Bronchial epithelial cell (primary cell): ENCODE data around the gene KCNMB2. TPM values are rescaled to one million over a fixed set of nuclear protein-coding genes. Genes with fewer than 3 reads are reported as not detected.

Source experiments
- DNase-seq: peaks from one replicate; pipeline ENCODE4 v3.0.0-alpha.2; 2010; ENCODE audit warnings: low read depth
- FAIRE-seq: peaks from 2 replicates; lab custom pipeline; 2011; peaks lifted over from hg19 to GRCh38; lab: Jason Lieb, UNC
- H3K27me3 ChIP-seq: 2 replicates; pipeline ENCODE4 v1.5.1; 2011; ENCODE audit warnings: low read length; ENCODE audit not compliant: control insufficient read depth, insufficient read depth
- H3K36me3 ChIP-seq: 2 replicates; pipeline ENCODE4 v1.5.1; 2011; ENCODE audit warnings: low read length; ENCODE audit not compliant: control insufficient read depth, insufficient read depth
- H3K4me3 ChIP-seq: 2 replicates; pipeline ENCODE4 v1.5.1; 2011; ENCODE audit warnings: mild to moderate bottlenecking, low read depth, low read length, control low read depth
- CTCF ChIP-seq: IDR thresholded peaks from 2 replicates; pipeline ENCODE4 v1.5.1; 2011; ENCODE audit warnings: mild to moderate bottlenecking, moderate library complexity, low read length, control low read depth, inconsistent platforms; ENCODE audit not compliant: insufficient read depth, severe bottlenecking
- total RNA-seq: library from RNA; depleted of rRNA; stranded (reverse); fragments of >200 nt; gene quantifications from 2 replicates; pipeline ENCODE4 v1.2.1, GENCODE V29; 2014

KCNMB2 gene
- total RNA-seq, 1 donor from 2014 or later: not detected

- FAIRE-seq: no peak
- Histone ChIP-seq H3K4me3 (no peak overlapping the region), H3K36me3 (no peaks in the 10 kb centered on the region), H3K27me3 (no peaks in the 10 kb centered on the region)
- TF ChIP-seq CTCF: no peak
- no peak for DNase-seq
Observed at GRCh38 chr3:178699364-178699763, 163.1 kb downstream of the KCNMB2 start.

- FAIRE-seq (no peak), DNase-seq (no peak)
- Histone ChIP-seq H3K4me3 (no peak overlapping the region), H3K27me3 (no peaks in the 10 kb centered on the region), H3K36me3 (no peaks in the 10 kb centered on the region)
- TF ChIP-seq CTCF: no peak
Observed at GRCh38 chr3:178699810-178700209, 163.6 kb downstream of the KCNMB2 start.

- DNase-seq (peak; percentile 97), FAIRE-seq (no peak)
- Histone ChIP-seq H3K36me3 (no peaks in the 10 kb centered on the region), H3K4me3 (no peak overlapping the region), H3K27me3 (no peaks in the 10 kb centered on the region)
- peak; percentile 39 for TF ChIP-seq CTCF
Observed at GRCh38 chr3:178703268-178703975, 167.2 kb downstream of the KCNMB2 start.

GRCh38 chr3:178705925-178706324 lies 169.7 kb downstream of the KCNMB2 start:
- Histone ChIP-seq H3K36me3 (no peaks in the 10 kb centered on the region), H3K27me3 (no peaks in the 10 kb centered on the region), H3K4me3 (no peak overlapping the region)
- FAIRE-seq (peak; percentile 90), DNase-seq (peak; percentile 100)
- TF ChIP-seq CTCF: no peak

- Histone ChIP-seq H3K36me3 (no peaks in the 10 kb centered on the region), H3K27me3 (no peaks in the 10 kb centered on the region), H3K4me3 (no peak overlapping the region)
- TF ChIP-seq CTCF: no peak
- DNase-seq (peak; percentile 46), FAIRE-seq (no peak)
Observed at GRCh38 chr3:178706411-178706810, 170.2 kb downstream of the KCNMB2 start.
